Endometrial microvascular endothelial cells (primary cell): ENCODE results near the gene COPS6. TPM values are rescaled to one million over a fixed set of nuclear protein-coding genes. Genes with fewer than 3 reads are reported as not detected.

Experiments
- in situ Hi-C: cut with HindIII; loops from 2 replicates; pipeline ENCODE4 v1.10.0; 2017; ENCODE audit warnings: low sequenced_read_pairs, low pct_unique_long_range_greater_than_20kb; ENCODE audit errors: inconsistent ontology term
- total RNA-seq: library from RNA; depleted of rRNA; stranded (reverse); fragments of >200 nt; gene quantifications from one replicate; pipeline ENCODE4 v1.2.3, GENCODE V29; 2015; ENCODE audit errors: inconsistent ontology term

COPS6 gene
- 158 TPM for total RNA-seq

DNA sequence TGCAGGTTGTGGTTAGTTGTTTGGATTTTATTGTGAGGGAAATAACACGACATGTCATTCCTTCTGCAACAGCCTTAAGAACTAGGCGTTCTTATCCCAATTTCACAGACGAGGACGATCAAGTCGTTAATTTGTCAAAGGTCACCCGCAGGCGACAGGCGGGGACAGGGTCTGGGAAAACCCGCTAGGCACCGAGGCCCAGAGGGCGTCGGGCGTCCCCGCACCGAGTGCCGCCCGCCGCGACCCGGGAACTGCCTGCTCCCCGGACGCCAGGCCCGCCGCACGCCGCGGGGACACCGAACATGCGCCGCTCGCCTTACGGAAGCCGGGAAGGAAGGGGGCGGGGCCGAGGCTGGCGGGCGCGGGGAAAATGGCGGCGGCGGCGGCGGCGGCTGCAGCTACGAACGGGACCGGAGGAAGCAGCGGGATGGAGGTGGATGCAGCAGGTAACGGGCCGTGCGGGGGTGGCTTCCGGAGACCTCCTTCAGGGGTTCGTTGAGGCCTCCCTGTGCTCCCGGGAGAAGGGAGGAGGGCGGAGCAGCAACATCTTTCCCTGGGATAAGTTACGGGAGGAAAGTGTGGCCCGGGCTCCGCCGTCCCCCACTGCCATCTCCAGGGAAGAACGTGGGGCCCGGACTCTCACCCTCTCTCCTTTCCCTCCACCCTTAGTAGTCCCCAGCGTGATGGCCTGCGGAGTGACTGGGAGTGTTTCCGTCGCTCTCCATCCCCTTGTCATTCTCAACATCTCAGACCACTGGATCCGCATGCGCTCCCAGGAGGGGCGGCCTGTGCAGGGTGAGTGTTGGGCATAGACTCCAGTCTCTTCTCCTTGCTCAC, at the start of gene COPS6:
Gene COPS6 (plus strand): TSS at position 349 of the 837 bp plus-strand sequence. CDS start 22 bp downstream, at position 371.
- in situ Hi-C loops, result no loop called here

DNA sequence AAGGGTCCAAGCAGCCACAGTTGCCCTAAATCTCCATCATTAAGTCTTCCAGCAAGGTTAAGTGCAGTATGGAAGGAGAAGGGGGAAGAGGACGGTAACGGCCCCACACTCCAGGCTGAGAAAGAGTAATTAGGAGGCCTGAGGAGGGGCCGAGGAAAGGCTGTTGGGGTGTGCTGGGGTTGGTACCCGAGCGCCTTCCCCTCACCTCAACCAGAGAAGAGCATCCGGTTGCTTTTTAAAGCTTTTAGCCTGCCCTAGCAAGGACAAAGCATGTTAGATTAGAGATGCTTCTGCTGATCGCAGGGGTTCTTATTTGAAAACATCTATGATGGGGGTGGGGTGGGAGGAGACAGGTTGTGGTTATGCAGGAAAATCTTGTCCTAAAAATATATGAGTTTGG, 48.2 kb upstream of the COPS6 start:
- in situ Hi-C loops, result no loop called here

DNA sequence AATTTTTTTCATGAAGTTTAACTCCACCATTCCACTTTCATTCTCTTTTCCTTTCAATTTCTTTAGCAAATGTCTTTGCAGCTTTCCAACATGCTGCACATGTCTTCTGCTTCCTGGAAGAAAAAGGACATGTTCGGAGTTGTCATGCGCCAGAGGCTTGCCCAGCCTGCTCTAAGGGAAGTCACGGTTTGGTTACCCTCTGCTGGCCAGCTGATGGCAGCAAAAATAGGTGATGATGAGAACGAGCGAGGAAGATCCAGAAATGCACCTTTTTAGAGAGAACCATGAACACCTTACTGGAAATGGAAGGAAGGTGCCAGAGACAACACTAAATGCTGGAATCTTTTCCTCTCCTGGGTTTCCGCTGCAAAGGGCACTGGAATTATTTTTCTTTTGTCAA, 44.1 kb upstream of the COPS6 start:
- in situ Hi-C loops, result no loop called here

DNA sequence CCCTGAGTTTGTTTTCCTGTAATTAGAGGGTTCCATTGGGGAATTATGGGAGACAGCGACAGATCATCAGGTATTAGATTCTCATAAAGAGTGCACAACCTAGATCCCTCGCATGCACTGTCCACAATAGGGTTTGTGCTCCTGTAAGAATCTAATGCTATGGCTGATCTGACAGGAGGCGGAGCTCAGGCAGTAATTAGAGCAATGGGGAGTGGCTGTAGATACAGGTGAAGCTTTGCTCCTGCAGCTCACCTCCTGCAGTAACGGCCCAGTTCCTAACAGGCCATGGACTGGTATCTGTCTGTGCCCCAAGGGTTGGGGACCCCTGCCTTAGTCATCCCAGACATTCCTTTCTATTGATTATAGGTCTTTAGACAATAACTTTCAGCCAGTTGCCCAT, 40.1 kb upstream of the COPS6 start:
- in situ Hi-C loops, result no loop called here

DNA sequence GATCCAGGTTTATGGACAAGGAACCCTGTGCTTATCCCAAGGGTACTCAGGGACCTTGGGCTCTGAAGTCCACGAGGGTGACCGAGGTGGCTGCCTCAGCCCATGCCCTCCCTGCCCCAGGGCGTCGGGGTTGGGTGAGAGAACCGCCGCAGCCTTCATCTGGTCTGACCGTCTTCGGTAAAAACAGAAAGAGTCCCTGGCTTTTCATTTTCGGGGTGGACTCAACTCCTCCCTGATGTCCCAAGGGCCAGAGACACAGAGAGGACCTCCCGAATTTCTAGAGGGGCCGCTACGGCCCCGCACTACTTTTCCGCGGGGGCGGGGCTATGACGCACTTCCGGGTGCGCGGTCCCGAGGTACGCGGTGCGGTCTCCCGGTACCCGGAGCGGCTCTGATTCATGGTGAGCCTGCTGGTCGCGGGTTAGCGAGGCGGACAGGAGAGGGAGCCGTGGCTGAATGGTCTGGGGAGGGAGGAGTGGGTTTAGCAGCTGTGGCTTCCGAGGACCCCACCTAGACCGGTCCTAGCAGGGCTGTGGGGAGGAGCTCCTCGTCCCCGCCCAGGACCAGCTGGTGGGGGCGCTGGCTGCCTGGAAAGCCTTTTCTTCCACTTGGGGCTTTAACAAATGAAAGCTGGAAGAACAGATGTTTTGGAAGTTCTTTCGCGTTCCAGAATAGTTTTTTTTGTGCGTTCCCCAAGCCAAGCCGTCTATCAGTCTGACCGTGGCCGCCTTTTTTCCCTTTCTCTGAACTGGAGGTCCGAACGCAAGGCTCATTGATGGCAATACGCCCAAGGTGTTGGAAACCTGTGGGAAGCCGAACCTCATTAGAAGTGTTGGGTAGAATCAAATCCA, 39.1 kb upstream of the COPS6 start, which contains the start of gene ZSCAN21:
Gene ZSCAN21 (plus strand): TSS at position 334 of the 851 bp plus-strand sequence. CDS start 7,233 bp downstream, outside the sequence.
- in situ Hi-C loops, result no loop called here

DNA sequence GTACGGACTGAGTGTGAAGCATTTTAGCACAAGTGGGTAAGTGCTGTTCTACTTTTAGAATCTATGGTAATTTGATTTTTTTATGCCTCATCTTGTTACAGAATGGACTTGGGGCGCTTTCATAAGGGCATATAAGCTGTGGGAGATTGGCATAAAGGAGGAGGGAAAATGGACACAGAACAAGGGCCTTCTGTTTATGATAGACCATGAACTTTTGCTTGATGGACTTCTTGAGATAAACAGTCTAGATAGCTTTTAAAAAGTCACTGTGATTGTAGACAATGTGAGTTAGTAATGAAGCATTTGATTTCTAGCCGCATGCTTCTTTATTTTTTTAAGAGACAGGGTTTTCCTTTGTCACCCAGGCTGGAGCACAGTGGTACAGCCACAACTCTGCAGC, 37.2 kb upstream of the COPS6 start:
- in situ Hi-C loops, result no loop called here

DNA sequence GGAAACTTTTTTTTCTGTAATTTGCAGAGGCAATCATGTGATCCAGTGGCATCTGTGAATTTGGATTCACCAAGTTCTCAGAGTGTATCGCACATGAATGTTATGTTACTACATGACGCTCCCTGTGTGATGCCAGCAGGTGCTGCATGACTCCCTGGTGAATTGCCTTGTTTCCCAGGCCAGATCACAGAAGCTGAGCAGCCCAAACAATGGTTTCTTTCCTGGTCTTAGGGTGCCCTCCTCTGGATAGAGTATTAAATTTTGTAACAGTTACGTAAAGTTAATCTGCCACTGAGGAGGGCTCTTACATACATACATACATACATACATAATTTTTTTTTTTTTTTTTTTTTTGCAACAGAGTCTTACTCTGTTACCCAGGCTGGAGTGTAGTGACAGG, 35.6 kb upstream of the COPS6 start:
- in situ Hi-C loops, result no loop called here

DNA sequence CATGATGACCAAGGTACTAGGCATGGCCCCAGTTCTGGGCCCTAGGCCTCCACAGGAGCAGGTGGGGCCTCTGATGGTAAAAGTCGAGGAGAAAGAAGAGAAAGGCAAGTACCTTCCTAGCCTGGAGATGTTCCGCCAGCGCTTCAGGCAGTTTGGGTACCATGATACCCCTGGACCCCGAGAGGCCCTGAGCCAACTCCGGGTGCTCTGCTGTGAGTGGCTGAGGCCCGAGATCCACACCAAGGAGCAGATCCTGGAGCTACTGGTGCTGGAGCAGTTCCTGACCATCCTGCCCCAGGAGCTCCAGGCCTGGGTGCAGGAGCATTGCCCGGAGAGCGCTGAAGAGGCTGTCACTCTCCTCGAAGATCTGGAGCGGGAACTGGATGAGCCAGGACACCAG, 31.8 kb upstream of the COPS6 start:
- in situ Hi-C loops, result no loop called here

DNA sequence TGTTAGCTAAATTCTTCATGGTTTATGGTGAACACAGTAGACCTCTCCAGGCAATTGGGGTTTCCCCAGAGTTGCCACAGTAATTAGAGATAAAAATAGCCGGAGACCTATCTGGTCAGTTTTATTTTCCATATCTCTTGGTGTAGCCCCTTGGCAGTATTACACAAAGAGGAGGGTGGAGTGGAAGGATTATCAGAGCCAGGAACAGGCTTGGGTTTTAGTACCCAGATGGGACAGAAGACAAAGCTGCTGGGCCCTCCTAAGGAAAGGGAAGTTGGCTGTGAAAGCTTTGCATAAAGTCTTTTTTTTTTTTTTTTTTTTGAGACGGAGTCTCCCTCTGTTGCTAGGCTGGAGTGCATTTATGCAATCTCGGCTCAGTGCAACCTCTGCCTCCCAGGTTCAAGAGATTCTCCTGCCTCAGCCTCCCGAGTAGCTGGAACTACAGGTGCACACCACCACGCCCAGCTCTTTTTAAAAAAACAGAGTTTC, 29.5 kb upstream of the COPS6 start:
- in situ Hi-C loops, result no loop called here

DNA sequence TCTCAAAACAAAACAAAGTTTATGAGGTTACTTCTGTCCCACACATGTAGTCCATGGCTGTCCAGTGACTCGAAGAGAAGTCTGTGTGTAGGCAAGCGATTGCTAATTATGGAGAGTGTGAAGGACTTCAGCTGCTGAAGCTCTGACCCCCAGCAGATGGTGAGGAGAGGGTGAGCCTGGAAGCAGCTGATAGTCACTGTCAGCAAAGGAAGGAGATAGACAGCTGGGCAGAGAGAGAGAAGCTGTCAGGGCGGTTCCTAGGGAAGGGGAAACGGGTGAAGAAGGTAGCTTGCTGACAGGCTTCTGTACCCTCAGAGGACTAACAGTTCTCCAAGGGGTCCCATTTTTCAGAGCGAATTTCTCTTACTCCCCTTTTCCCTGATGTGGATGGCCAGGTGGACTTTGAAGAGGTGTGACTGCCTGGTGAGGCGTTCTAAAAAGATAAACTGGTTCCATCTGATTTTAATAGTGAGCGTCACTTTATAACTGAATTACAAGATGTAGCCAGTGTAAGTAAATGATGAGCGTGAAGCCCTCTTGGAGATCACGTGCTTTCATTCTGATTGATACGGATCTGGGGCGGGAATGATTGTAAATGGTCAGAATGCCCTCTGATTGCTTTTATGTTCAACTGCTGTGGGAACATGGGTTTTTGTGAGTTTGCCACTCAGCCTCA, 27.1 kb upstream of the COPS6 start:
- in situ Hi-C loops, result no loop called here

DNA sequence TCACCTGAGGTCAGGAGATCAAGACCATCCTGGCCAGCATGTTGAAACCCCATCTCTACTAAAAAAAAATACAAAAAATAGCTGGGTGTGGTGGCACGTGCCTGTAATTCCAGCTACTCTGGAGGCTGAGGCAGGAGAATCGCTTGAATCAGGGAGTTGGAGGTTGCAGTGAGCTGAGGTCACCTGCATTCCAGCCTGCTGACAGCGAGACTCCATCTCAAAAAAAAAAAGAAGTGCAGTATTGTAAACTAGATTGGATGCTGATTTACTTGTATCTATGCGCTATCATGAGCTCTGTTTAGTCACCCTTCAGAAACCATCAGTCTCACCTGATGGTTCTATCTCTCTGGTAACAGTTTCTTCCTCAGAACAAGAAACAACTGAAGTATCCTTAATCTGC, 25.4 kb upstream of the COPS6 start:
- in situ Hi-C loops, result no loop called here

DNA sequence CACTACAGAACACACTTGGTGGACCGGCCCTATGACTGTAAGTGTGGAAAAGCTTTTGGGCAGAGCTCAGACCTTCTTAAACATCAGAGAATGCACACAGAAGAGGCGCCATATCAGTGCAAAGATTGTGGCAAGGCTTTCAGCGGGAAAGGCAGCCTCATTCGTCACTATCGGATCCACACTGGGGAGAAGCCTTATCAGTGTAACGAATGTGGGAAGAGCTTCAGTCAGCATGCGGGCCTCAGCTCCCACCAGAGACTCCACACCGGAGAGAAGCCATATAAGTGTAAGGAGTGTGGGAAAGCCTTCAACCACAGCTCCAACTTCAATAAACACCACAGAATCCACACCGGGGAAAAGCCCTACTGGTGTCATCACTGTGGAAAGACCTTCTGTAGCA, 24.6 kb upstream of the COPS6 start:
- in situ Hi-C loops, result no loop called here

DNA sequence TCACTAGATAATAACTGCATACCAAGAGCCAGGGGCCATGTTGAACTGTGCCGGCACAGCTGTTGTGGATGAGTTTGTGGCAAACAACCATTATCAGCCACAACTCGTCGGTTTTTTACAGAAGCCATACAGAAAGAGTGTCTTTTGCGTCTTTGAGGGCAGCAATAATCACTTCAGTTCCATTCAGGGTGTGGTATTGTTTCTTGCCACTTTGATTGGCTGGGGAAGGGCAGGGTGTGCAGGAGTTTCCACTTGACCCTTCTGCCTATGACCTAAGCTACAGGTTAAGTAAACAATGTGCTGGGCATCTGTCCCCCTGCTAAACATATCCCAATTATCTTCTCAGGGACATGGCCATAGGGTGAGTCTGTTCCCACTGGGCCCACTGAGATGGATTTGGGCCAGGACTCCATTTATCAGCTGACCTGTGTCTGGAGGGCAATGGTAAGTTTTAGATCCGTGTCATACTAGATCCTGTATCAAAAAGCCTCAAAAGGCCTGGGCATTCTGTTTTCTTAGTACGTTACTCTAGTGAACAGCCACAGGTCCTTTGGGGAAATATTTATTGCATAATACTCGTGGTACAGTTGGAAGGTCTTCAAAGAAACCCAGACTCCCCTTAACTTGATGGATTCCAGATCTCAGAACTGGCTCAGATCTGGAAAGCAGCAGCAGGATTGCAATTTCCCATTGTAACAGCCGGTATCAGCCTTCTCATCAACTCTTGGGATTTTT, 23.1 kb upstream of the COPS6 start:
- in situ Hi-C loops, result no loop called here

DNA sequence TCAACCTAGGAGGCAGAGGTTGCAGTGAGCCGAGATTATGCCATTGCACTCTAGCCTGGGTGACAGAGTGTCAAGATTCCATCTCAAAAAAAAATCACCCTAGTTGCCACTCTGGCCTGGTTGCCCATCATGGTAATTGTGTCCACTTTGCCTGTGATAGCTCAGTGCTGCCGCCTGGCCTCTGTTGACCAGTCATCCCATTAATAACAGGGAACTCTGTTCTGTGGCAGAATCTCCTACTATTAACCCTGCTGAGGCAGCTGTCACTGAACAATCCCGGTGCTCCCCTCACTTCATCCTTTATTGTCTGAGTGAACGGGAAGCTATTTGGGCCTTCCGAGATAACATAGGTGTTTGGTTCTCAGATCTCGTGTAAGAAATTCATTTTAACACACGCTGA, 21.8 kb upstream of the COPS6 start:
- in situ Hi-C loops, result no loop called here

DNA sequence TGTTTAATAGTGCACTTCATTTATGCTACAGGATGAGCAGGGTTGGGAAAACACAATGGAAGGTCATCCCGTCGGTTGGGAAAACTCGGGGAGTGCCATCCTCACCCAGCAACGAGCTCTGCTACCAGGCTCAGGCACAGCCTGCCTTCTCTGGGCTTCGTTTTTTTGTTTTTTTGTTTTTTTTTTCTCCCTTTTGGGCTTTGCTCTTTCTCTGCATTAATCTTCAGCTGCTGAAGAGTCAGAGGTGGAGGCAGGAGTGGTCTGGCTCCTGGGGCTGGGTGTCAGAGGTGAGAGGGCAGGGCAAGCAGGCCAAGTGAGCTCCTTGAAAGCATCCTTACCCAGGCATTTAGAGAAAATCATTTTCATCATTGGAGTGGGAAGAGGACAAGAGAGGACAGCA, 18.8 kb upstream of the COPS6 start:
- in situ Hi-C loops, result no loop called here

DNA sequence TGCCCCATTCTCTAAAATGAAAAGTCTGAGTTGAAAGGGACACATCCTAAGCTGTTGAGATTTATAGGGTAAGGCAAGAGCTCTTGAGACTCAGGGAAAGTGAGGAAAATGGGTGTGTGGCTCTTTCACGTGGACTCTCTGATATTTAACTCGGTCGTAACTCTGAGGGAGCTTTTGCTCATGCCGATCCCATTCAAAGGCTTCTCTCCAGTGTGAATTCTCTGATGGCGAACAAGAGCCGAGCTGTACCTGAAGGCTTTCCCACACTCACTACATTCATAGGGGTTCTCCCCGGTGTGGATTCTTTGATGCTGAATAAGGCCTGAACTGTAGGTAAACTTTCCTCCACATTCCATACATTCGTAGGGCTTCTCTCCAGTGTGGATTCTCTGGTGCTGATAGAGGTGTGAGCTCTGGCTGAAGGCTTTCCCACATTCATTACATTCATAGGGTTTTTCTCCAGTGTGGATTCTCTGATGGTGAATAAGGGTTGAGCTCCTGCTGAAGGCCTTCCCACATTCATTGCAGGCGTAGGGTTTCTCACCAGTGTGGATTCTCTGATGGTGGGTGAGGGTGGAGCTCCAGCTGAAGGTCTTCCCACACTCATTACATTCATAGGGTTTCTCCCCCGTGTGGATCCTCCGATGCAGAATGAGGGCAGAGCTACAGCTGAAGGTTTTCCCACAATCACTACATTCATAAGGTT, 17.6 kb upstream of the COPS6 start:
- in situ Hi-C loops, result no loop called here

DNA sequence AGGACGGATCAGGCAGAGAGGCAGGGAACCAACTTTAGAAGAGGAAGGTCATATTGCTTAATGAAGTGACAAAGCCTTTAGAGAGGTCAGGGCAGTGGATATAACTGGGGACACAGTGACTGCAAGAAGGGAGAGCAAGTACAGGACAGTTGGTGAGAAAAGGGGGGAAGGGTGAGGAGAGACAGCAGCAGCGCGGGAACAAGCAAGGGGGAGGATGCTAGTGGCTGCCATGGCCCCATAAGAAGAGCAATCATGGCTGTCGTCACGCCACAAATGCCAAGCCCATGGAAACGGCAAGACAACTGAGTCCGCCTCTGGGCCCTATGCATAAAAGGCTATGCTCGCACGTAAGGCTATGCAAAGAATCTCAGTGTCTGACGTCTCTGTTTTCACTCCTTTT, 16.3 kb upstream of the COPS6 start:
- in situ Hi-C loops, result no loop called here

DNA sequence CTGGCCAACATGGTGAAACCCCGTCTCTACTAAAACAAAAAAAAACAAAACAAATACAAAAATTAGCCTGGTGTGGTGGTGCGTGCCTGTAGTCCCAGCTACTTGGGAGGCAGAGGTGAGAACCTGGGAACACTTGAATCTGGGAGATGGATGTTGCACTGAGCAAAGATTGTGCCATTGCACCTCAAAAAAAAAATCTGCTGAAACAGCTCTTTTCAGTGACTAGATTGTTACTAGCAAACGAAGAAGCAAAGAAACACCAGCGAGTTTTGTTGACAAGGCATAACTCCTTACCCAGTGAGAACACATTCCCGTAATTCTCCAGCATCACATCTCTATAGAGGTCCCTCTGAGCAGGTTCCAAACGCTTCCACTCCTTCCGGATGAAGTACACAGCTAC, 13.9 kb upstream of the COPS6 start:
- in situ Hi-C loops, result no loop called here
